Astrocyte of the hippocampus (primary cell): ENCODE results near the gene ST6GALNAC3.
"Not testable (repeated sequence)": the region's sequence is repeated elsewhere in the genome, so short reads cannot be mapped to it uniquely, and the experiment has no call there.

Experiments used
- DNase-seq: peaks from one replicate; pipeline ENCODE4 v3.0.0; 2011; ENCODE audit warnings: low read depth, low spot score

The ST6GALNAC3 gene

GRCh38 chr1:76337542-76338219 is 263.1 kb downstream of the ST6GALNAC3 start:
- DNase-seq = no peak

- no peak for DNase-seq
Measured at GRCh38 chr1:76340056-76340455, 265.5 kb downstream of the ST6GALNAC3 start.

GRCh38 chr1:76341816-76342215 is 267.3 kb downstream of the ST6GALNAC3 start:
- not testable (repeated sequence) for DNase-seq

GRCh38 chr1:76343356-76343755 is 268.8 kb downstream of the ST6GALNAC3 start:
- peak; percentile 15 for DNase-seq

- no peak for DNase-seq
Measured at GRCh38 chr1:76351655-76352054, 277.1 kb downstream of the ST6GALNAC3 start.

- DNase-seq = no peak
Measured at GRCh38 chr1:76352741-76353435, 278.3 kb downstream of the ST6GALNAC3 start.

- DNase-seq = no peak
Measured at GRCh38 chr1:76354236-76354635, 279.7 kb downstream of the ST6GALNAC3 start.

- DNase-seq = no peak
Measured at GRCh38 chr1:76366726-76367125, 292.2 kb downstream of the ST6GALNAC3 start.

GRCh38 chr1:76371941-76372340 is 297.4 kb downstream of the ST6GALNAC3 start:
- no peak for DNase-seq

GRCh38 chr1:76374086-76374485 is 299.5 kb downstream of the ST6GALNAC3 start:
- no peak for DNase-seq

GRCh38 chr1:76377247-76377646 is 302.7 kb downstream of the ST6GALNAC3 start:
- no peak for DNase-seq

- peak; percentile 60 for DNase-seq
Measured at GRCh38 chr1:76379506-76379905, 305.0 kb downstream of the ST6GALNAC3 start.

GRCh38 chr1:76381450-76382097 is 307.0 kb downstream of the ST6GALNAC3 start:
- peak; percentile 42 for DNase-seq

GRCh38 chr1:76388261-76388660 is 313.7 kb downstream of the ST6GALNAC3 start:
- no peak for DNase-seq

GRCh38 chr1:76390456-76390855 is 315.9 kb downstream of the ST6GALNAC3 start:
- peak; percentile 74 for DNase-seq

- no peak for DNase-seq
Measured at GRCh38 chr1:76395059-76395458, 320.5 kb downstream of the ST6GALNAC3 start.

- no peak for DNase-seq
Measured at GRCh38 chr1:76402128-76402527, 327.6 kb downstream of the ST6GALNAC3 start.

- DNase-seq = no peak
Measured at GRCh38 chr1:76408303-76408702, 333.8 kb downstream of the ST6GALNAC3 start.

GRCh38 chr1:76410499-76410898 is 336.0 kb downstream of the ST6GALNAC3 start:
- no peak for DNase-seq

GRCh38 chr1:76418531-76418930 is 344.0 kb downstream of the ST6GALNAC3 start:
- DNase-seq = no peak

- DNase-seq = no peak
Measured at GRCh38 chr1:76419603-76420002, 345.1 kb downstream of the ST6GALNAC3 start.

- DNase-seq = no peak
Measured at GRCh38 chr1:76425201-76426145, 350.9 kb downstream of the ST6GALNAC3 start.
